ENCODE measurements around the gene TMEM45B.

DNA sequence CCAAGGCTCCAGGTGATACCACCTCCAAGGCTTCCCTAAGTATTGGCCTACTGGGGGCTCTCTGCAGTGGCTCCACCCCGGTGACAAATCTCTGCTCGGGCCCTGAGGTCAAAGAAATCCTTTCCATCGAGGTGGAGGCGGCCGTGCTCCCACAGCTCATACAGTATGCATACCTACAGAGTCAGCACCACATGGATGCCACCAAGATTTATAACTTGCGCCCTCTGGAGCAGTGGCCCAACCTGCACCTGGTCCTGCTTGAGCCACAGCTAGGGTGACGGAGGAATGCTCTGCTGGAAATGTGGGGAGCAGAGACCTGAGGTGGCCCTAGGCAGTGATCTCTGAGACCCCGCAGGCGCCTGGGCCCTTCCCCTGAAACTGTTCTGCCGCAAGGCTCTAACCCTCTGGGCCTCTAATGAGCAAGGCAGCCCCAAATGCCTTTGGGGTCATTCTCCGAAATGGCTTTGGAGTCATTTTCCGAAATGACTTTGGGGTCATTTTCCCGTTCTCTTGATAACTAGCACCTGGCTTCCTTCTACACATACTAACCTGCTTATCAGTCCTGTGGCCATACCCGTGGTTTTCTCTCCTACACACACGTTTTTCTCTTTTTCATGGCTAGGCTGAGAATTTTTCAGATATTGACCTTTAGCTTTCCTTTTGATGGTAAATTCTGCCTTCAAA lies 33.9 kb downstream of the TMEM45B start:
- TF ChIP-seq, protein P1, sequence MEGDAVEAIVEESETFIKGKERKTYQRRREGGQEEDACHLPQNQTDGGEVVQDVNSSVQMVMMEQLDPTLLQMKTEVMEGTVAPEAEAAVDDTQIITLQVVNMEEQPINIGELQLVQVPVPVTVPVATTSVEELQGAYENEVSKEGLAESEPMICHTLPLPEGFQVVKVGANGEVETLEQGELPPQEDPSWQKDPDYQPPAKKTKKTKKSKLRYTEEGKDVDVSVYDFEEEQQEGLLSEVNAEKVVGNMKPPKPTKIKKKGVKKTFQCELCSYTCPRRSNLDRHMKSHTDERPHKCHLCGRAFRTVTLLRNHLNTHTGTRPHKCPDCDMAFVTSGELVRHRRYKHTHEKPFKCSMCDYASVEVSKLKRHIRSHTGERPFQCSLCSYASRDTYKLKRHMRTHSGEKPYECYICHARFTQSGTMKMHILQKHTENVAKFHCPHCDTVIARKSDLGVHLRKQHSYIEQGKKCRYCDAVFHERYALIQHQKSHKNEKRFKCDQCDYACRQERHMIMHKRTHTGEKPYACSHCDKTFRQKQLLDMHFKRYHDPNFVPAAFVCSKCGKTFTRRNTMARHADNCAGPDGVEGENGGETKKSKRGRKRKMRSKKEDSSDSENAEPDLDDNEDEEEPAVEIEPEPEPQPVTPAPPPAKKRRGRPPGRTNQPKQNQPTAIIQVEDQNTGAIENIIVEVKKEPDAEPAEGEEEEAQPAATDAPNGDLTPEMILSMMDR (IDR thresholded peaks at IDR 0.05), result no peak
- TF ChIP-seq POLR2A (IDR thresholded peaks at IDR 0.05), result no peak
